Posterior cingulate gyrus (tissue), 11 donors: Measurements from ENCODE around the gene SPDYE4.
A peak's percentile ranks its signal among the peaks of the same experiment; 100 is the strongest.

Experiments
- DNase-seq, 10 donors: peaks; one replicate each; pipeline versions ENCODE4 v3.0.0 to v3.0.0-alpha.2; 2020 to 2021; ENCODE audit warnings: mixed read lengths in 3 of 10
- intact Hi-C: fragments of 100-400 bp; cut with DNase I; formaldehyde crosslinking; loops from one replicate; pipeline ENCODE4 v1.15.1; 2023

SPDYE4 gene

GRCh38 chr17:8788998-8789397, 30.7 kb upstream of the SPDYE4 start:
- DNase-seq = no peak
- intact Hi-C loops = no loop called here

- DNase-seq = peak; percentile 54 to 96 (median 77)
- intact Hi-C loops = no loop called here
Observed at GRCh38 chr17:8785547-8786413, 27.4 kb upstream of the SPDYE4 start.

- intact Hi-C loops = no loop called here
- DNase-seq = no peak
Observed at GRCh38 chr17:8782176-8782575, 23.8 kb upstream of the SPDYE4 start.

GRCh38 chr17:8781776-8782175, 23.4 kb upstream of the SPDYE4 start:
- intact Hi-C loops = no loop called here
- no peak for DNase-seq

- intact Hi-C loops = no loop called here
- no peak for DNase-seq
Observed at GRCh38 chr17:8776881-8777280, 18.5 kb upstream of the SPDYE4 start.

GRCh38 chr17:8776248-8776647, 17.9 kb upstream of the SPDYE4 start:
- DNase-seq = no peak
- intact Hi-C loops = no loop called here

GRCh38 chr17:8766731-8767130, 8.4 kb upstream of the SPDYE4 start:
- intact Hi-C loops = no loop called here
- no peak for DNase-seq

GRCh38 chr17:8762012-8762411, 3.7 kb upstream of the SPDYE4 start:
- DNase-seq = no peak
- intact Hi-C loops = no loop called here

GRCh38 chr17:8757189-8757588, 1.2 kb downstream of the SPDYE4 start:
- intact Hi-C loops = loop anchor here (10.0 kb wide), 1 partner anchor 138 kb away; no protein-coding TSS in a partner anchor
- no peak for DNase-seq

- DNase-seq = no peak
- intact Hi-C loops = loop anchor here (10.0 kb wide), 1 partner anchor 139 kb away; no protein-coding TSS in a partner anchor
Observed at GRCh38 chr17:8755590-8756255, 2.6 kb downstream of the SPDYE4 start.

GRCh38 chr17:8754890-8755289, 3.5 kb downstream of the SPDYE4 start:
- intact Hi-C loops = loop anchor here (10.0 kb wide), 1 partner anchor 140 kb away; no protein-coding TSS in a partner anchor
- DNase-seq = no peak

- intact Hi-C loops = loop anchor here (10.0 kb wide), 1 partner anchor 141 kb away; no protein-coding TSS in a partner anchor
- no peak for DNase-seq
Observed at GRCh38 chr17:8753976-8754440, 4.3 kb downstream of the SPDYE4 start.

- peak in 1 of 10 donors; percentile 65 for DNase-seq
- intact Hi-C loops = loop anchor here (10.0 kb wide), 1 partner anchor 141 kb away; no protein-coding TSS in a partner anchor
Observed at GRCh38 chr17:8753136-8753975, 5.0 kb downstream of the SPDYE4 start.

GRCh38 chr17:8749616-8750015, 8.7 kb downstream of the SPDYE4 start:
- intact Hi-C loops = loop anchor here (5.0 to 10.0 kb wide), 2 partner anchors 117 to 145 kb away; partner anchors contain the start of gene MYH10
- DNase-seq = peak in 1 of 10 donors; percentile 43

GRCh38 chr17:8747742-8748141, 10.6 kb downstream of the SPDYE4 start:
- no peak for DNase-seq
- intact Hi-C loops = loop anchor here (5.0 kb wide), 1 partner anchor 115 kb away; the partner anchor contains the start of gene MYH10

- intact Hi-C loops = loop anchor here (1.0 to 5.0 kb wide), 2 partner anchors 114 to 336 kb away; partner anchors contain the start of gene MYH10
- no peak for DNase-seq
Observed at GRCh38 chr17:8746501-8747236, 11.7 kb downstream of the SPDYE4 start.

- DNase-seq = peak in 9 of 10 donors; percentile 36 to 93 (median 73)
- intact Hi-C loops = loop anchor here (1.0 to 5.0 kb wide), 2 partner anchors 114 to 336 kb away; partner anchors contain the start of gene MYH10
Observed at GRCh38 chr17:8745586-8746500, 12.5 kb downstream of the SPDYE4 start.

GRCh38 chr17:8744086-8744785, 14.1 kb downstream of the SPDYE4 start:
- no peak for DNase-seq
- intact Hi-C loops = no loop called here
